Middle frontal gyrus (tissue), 1 donor: ENCODE measurements around the gene PRKD2.
"Not testable (repeated sequence)": the region's sequence is repeated elsewhere in the genome, so short reads cannot be mapped to it uniquely, and the experiment has no call there.

Source experiments
- DNase-seq: peaks from one replicate; pipeline ENCODE4 v3.0.0-alpha.2; 2015; ENCODE audit warnings: low spot score; ENCODE audit errors: extremely low spot score

The PRKD2 gene

GRCh38 chr19:46717034-46717715 is at the start of gene PRKD2:
Gene PRKD2, minus strand, starts transcription at chr19:46717114. Its CDS starts 744 bp downstream, at chr19:46716370.
- no peak for DNase-seq

DNA sequence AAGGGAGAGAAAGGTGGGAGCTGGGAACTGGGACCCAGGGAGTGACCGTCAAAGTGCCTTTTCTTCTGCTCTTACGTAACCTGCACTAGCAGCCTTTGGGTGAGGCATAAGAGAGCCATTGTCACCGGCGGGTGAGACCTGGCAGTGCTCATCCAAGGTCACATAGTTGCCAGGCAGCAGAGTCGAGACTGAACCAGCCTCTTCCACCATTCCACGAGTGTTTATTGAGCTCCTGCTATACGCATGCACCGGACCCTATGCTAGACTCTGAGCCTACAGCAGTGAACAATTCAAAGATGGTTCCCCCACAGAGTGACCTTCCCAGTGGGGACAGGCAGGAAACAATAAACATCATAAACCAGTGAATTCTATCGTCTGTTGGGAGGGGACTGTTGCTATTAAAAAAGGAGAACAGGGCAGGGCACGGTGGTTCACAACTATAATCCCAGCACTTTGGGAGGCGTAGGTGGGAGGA is 47.9 kb upstream of the PRKD2 start:
- DNase-seq = no peak

GRCh38 chr19:46762245-46762890 is 45.5 kb upstream of the PRKD2 start:
- no peak for DNase-seq

- no peak for DNase-seq
Measured at GRCh38 chr19:46761418-46761831, 44.5 kb upstream of the PRKD2 start.

DNA sequence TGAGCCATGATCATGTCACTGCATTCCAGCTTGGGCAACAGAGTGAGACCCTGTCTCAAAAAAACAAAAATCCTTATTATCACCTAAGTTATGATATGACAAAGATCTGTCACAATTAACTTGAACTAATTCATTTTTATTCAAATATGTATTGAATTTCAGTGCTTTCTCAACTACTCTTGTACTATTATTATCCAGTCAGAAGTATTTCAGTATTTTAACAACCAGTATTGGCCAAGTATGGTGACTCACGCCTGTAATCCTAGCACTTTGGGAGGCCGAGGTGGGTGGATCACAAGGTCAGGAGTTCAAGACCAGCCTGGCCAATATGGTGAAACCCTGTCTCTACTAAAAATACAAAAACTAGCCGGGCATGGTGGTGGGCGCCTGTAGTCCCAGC is 44.0 kb upstream of the PRKD2 start:
- not testable (repeated sequence) for DNase-seq

DNA sequence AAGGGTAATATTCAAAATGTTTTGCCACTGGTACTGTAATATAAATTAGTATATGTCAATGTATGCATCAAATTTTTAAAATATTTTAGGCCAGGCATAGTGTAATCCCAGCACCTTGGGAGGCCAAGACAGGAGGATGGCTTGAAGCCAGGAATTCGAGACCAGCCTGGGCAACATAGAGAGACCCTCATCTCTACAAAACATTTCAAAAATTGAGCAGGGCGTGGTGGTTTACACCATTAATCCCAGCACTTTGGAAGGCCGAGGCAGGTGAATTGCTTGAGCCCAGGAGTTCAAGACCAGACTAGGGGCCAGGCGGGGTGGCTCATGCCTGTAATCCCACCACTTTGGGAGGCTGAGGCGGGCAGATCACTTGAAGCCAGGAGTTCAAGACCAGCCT is 43.4 kb upstream of the PRKD2 start:
- no peak for DNase-seq

DNA sequence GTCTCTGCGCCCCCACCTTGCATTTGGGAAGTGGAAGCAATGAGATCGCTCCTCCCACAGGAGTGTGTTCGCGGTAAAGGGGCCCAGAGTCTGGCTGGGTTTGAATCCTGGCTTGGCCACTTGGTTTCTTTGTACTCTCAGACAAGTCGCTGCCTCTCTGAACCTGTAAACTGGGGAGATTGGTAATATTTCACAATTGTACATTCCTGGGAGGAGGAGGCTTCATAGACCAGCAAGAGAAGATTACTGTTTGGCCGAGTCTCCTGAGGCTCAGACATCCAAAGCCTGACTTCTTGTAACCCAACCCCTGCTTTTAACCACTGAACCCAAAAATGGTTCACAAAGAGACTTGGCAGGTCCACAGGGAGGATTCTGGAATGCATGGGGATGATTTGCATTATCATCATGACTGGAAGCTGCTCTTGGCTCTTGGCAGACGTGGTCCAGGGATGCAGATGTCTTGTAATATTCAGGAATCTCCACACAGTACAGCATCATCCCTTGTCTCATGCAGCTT is 43.0 kb upstream of the PRKD2 start:
- no peak for DNase-seq

DNA sequence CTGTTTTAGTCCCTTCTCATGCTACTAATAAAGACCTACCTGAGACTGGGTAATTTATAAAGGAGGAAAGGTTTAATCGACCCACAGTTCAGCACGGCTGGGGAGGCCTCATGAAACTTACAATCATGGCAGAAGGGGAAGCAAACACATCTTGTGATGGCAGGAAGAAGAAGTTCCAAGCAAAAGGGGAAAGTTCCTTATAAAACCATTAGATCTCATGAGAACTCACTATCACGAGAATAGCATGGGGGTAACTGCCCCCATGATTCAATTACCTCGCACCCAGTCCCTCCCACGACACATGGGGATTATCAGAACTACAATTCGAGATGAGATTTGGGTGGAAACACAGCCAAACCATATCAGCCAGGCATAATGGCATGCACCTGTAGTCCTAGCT is 42.3 kb upstream of the PRKD2 start:
- no peak for DNase-seq

GRCh38 chr19:46756544-46756888 is 39.6 kb upstream of the PRKD2 start:
- DNase-seq = no peak

DNA sequence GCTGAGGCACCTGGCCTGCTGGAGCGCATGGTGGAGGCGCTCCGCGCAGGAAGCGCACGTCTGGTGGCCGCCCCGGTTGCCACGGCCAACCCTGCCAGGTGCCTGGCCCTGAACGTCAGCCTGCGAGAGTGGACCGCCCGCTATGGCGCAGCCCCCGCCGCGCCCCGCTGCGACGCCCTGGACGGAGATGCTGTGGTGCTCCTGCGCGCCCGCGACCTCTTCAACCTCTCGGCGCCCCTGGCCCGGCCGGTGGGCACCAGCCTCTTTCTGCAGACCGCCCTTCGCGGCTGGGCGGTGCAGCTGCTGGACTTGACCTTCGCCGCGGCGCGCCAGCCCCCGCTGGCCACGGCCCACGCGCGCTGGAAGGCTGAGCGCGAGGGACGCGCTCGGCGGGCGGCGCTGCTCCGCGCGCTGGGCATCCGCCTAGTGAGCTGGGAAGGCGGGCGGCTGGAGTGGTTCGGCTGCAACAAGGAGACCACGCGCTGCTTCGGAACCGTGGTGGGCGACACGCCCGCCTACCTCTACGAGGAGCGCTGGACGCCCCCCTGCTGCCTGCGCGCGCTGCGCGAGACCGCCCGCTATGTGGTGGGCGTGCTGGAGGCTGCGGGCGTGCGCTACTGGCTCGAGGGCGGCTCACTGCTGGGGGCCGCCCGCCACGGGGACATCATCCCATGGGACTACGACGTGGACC is 39.1 kb upstream of the PRKD2 start:
- DNase-seq = no peak

DNA sequence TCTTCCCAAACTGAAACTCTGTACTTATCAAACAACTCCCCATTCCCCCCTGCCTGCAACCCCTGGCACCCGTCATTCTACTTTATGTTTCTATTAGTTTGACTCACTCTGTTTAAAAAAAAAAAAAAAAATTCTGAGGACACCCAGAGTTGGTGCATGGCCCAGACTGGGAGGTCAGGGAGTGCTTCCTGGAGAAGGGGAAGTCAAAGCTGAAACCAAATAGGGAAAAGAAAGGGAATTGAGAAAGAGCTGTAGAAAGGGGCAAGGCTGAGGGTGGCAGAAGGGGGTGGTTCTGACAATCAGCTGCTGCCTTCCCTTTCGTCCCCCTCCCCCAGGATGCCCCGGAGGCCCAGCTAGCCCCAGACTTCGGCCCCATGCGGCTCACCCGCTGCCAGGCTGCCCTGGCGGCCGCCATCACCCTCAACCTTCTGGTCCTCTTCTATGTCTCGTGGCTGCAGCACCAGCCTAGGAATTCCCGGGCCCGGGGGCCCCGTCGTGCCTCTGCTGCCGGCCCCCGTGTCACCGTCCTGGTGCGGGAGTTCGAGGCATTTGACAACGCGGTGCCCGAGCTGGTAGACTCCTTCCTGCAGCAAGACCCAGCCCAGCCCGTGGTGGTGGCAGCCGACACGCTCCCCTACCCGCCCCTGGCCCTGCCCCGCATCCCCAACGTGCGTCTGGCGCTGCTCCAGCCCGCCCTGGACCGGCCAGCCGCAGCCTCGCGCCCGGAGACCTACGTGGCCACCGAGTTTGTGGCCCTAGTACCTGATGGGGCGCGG is 38.4 kb upstream of the PRKD2 start:
- DNase-seq = no peak

DNA sequence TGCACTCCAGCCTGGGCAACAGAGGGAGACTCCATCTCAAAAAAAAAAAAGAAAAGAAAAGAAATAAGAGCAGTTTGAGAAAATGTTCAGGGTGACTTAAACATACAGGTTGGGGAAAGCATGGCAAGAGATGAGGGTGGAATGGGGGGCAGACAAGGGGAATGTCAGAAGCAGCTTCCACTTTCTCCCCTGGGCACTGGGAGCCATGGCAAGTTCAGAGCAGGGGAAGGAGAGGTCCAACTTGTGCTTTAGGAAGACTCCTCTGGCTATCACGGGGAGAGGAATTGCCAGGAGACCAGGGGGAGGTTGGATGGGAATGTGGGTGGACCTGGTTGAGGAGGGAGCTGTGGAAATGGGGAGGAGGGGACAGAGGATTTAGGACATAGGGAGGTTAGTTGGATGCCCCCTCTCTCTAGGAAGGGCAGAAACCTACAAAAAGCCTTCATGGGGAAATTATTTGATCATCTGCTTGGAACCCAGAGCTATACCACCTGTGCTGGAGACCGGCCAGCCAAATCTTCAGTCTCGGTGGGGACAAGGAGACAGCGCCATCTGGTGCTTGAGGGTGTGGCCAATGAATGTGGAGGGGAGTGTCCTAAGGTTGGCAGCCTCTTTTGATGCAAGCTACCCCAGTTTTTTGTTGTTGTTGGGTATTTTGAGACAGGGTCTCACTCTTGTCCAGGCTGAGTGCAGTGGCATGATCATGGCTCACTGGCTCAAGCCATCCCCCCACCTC is 36.7 kb upstream of the PRKD2 start:
- DNase-seq = no peak

- DNase-seq = no peak
Measured at GRCh38 chr19:46748325-46749109, 31.6 kb upstream of the PRKD2 start.

GRCh38 chr19:46746281-46747057 is 29.6 kb upstream of the PRKD2 start, which contains the start of gene STRN4:
Gene STRN4, minus strand, starts transcription at chr19:46746450. Its CDS starts 20 bp downstream, at chr19:46746430.
- DNase-seq = no peak

- DNase-seq = no peak
Measured at GRCh38 chr19:46745521-46746280, 28.8 kb upstream of the PRKD2 start, which contains the start of gene FKRP. Gene FKRP, plus strand, starts transcription at chr19:46746057. Its CDS starts 9,394 bp downstream, at chr19:46755451.

- no peak for DNase-seq
Measured at GRCh38 chr19:46745030-46745429, 28.1 kb upstream of the PRKD2 start.

GRCh38 chr19:46744005-46744691 is 27.2 kb upstream of the PRKD2 start:
- DNase-seq = no peak
